MCF 10A (cell line): Measurements from ENCODE around the gene CRYBG1. TPM values are rescaled to one million over a fixed set of nuclear protein-coding genes. Genes with fewer than 3 reads are reported as not detected.

ENCODE experiments used
- BruUV-seq: library from RNA; stranded (reverse); fragments of 400-500 nt; replicated peaks from 2 replicates; lab custom pipeline; 2021; lab: Mats Ljungman, UMichigan
- CTCF ChIA-PET: fragments of 300-600 bp; sonication (Branson Sonifier 250); formaldehyde crosslinking; extraction: SDS; loops from one replicate; lab custom pipeline; 2021; ENCODE audit warnings: antibody characterized with exemption, inconsistent platforms; lab: Yijun Ruan, JAX
- POLR2A ChIA-PET: fragments of 300-600, 350-650 bp; sonication (Branson Sonifier 250); formaldehyde crosslinking; extraction: SDS; loops from one replicate; lab custom pipeline; 2020; ENCODE audit warnings: antibody characterized with exemption, inconsistent platforms; lab: Yijun Ruan, JAX
- DNase-seq: peaks from one replicate; pipeline ENCODE4 v3.0.0-alpha.2; 2018; ENCODE audit not compliant: unreplicated experiment
- H3K27ac Mint-ChIP-seq: one replicate; pipeline ENCODE4 v1.8.0; 2022; ENCODE audit warnings: mild to moderate bottlenecking, low read depth, mixed read lengths; ENCODE audit not compliant: unreplicated experiment
- H3K27me3 Mint-ChIP-seq: one replicate; pipeline ENCODE4 v1.8.0; 2022; ENCODE audit warnings: mixed read lengths; ENCODE audit not compliant: insufficient read depth, unreplicated experiment
- H3K36me3 Mint-ChIP-seq: one replicate; pipeline ENCODE4 v1.8.0; 2022; ENCODE audit warnings: mild to moderate bottlenecking, moderate library complexity, mixed read lengths; ENCODE audit not compliant: insufficient read depth, unreplicated experiment
- H3K4me1 Mint-ChIP-seq: one replicate; pipeline ENCODE4 v1.8.0; 2022; ENCODE audit warnings: mixed read lengths; ENCODE audit not compliant: insufficient read depth, unreplicated experiment
- H3K4me3 Mint-ChIP-seq: one replicate; pipeline ENCODE4 v1.8.0; 2022; ENCODE audit warnings: mild to moderate bottlenecking, moderate library complexity, mixed read lengths; ENCODE audit not compliant: unreplicated experiment
- H3K9me3 Mint-ChIP-seq: one replicate; pipeline ENCODE4 v1.8.0; 2022; ENCODE audit warnings: mixed read lengths; ENCODE audit not compliant: unreplicated experiment
- intact Hi-C: fragments of 100-400 bp; cut with micrococcal nuclease; formaldehyde crosslinking; loops from 2 replicates; pipeline ENCODE4 v1.14.1; 2022
- total RNA-seq: library from RNA; stranded (reverse); gene quantifications from 2 replicates; pipeline ENCODE4 v1.2.3, GENCODE V29; 2022
- TF ChIP-seq, protein P1 (sequence below): fragments of 200-600 bp; IDR thresholded peaks from one replicate; pipeline ENCODE4 v1.8.0; 2022; ENCODE audit warnings: antibody characterized with exemption, mild to moderate bottlenecking; ENCODE audit not compliant: unreplicated experiment

The CRYBG1 gene
- total RNA-seq, 1 experiment from 2014 or later = 45.3 TPM

DNA sequence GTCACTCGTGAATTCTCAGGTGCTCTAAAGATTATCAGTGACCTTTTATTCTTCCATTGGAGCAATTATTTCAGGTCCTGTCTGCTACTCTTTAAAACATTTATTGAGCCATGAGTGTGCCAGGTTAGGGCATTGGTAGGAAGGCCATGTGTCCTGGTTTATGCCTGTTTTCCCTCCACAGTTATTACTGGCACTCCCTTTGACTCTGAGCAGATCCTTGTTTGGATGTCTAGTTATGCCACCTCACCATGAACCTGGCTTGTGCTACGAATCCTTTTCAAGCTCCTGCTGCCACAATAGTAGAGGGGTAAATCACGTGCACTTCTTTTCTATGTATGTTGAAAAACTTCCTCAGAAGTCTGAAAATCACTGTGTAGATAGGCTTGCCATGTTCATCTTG is 27.4 kb downstream of the CRYBG1 start:
- Mint-ChIP-seq H3K9me3 (no peaks in the 10 kb centered on the region), H3K27me3 (no peaks in the 10 kb centered on the region), H3K36me3 (no peaks in the 10 kb centered on the region), H3K4me1 (peaks cover 10% of the 10 kb centered on the region), H3K4me3 (no peak overlapping the region), H3K27ac (no peak overlapping the region)
- TF ChIP-seq, protein P1, sequence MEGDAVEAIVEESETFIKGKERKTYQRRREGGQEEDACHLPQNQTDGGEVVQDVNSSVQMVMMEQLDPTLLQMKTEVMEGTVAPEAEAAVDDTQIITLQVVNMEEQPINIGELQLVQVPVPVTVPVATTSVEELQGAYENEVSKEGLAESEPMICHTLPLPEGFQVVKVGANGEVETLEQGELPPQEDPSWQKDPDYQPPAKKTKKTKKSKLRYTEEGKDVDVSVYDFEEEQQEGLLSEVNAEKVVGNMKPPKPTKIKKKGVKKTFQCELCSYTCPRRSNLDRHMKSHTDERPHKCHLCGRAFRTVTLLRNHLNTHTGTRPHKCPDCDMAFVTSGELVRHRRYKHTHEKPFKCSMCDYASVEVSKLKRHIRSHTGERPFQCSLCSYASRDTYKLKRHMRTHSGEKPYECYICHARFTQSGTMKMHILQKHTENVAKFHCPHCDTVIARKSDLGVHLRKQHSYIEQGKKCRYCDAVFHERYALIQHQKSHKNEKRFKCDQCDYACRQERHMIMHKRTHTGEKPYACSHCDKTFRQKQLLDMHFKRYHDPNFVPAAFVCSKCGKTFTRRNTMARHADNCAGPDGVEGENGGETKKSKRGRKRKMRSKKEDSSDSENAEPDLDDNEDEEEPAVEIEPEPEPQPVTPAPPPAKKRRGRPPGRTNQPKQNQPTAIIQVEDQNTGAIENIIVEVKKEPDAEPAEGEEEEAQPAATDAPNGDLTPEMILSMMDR = no peak
- no peak for DNase-seq
- no TSS peak for BruUV-seq
- ChIA-PET POLR2A (no interaction called here), CTCF (interaction anchor here (1.1 to 1.2 kb wide), 2 partner anchors 29 to 49 kb away, joined by 3 read pairs; no protein-coding TSS in a partner anchor)
- intact Hi-C loops = no loop called here

DNA sequence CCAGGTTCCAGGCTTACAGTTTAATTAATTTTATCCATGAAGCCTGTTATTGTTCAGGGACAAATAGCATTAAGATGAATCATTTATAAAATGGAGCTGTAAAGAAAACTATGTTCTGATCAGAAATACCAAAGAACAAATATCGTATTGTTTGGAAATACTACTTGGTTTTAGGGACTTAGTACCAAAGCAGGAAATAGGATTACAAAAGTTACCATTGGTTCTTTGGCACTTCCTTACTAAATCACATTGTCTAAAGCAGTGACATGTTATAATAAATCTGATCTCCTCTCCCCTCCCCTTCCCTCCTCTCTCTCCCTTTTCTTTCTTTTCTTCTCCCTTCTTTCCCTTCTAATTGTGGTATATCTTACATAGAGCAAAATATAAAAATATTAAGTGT is 29.6 kb downstream of the CRYBG1 start:
- intact Hi-C loops = no loop called here
- CTCF ChIA-PET = interaction anchor here (1.0 kb wide), 2 partner anchors 29 to 55 kb away, joined by 3 to 5 read pairs; no protein-coding TSS in a partner anchor
- no peak overlapping the region for H3K4me3 Mint-ChIP-seq
- TF ChIP-seq, protein P1 = no peak
- POLR2A ChIA-PET = no interaction called here
- no peaks in the 10 kb centered on the region for H3K9me3 Mint-ChIP-seq
- no peaks in the 10 kb centered on the region for H3K36me3 Mint-ChIP-seq
- H3K27me3 Mint-ChIP-seq = no peaks in the 10 kb centered on the region
- no peak for DNase-seq
- no TSS peak for BruUV-seq
- H3K4me1 Mint-ChIP-seq = peaks cover 10% of the 10 kb centered on the region
- no peak overlapping the region for H3K27ac Mint-ChIP-seq

DNA sequence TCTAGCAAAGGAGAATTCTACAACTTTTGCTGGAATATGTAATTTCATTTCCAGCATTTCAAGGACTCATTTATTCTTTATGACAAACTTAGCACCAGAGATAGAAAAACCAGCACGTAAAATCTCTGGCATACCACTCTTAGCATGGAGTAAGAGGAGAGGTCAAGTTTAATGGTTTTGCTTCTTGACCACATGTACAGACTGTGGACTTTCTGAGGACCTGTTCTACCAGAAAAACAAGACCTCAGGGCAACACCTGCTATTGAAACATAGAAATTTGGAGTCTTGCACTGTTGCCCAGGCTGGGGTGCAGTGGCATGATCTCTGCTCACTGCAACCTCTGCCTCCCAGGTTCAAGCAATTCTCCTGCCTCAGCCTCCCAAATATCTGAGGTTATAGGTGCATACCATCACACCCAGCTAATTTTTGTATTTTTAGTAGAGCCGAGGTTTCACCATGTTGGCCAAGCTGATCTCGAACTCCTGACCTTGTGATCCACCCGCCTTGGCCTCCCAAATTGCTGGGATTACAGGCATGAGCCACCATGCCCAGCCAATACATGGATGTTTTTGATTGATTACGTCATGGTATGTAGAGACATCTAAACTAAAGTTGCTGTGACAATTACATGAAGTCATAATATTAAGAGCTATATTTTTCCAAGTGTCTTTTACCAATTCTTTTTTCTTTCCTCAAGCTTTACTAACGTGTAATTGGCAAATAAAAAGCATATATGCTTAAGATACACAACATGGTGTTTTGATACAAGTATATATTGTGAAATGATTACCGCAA is 36.1 kb downstream of the CRYBG1 start:
- no peak for DNase-seq
- Mint-ChIP-seq H3K9me3 (no peaks in the 10 kb centered on the region), H3K27ac (no peak overlapping the region), H3K27me3 (no peaks in the 10 kb centered on the region), H3K4me3 (no peak overlapping the region), H3K36me3 (no peaks in the 10 kb centered on the region), H3K4me1 (no peaks in the 10 kb centered on the region)
- no TSS peak for BruUV-seq
- CTCF ChIA-PET = interaction anchor here (0.5 to 1.5 kb wide), 6 partner anchors 9 to 662 kb away, joined by 3 to 5 read pairs (median 3); partner anchors contain the start of gene CRYBG1
- TF ChIP-seq, protein P1 = no peak
- POLR2A ChIA-PET = interaction anchor here (0.6 kb wide), 1 partner anchor 506 kb away, joined by 3 read pairs; no protein-coding TSS in a partner anchor
- intact Hi-C loops = no loop called here

DNA sequence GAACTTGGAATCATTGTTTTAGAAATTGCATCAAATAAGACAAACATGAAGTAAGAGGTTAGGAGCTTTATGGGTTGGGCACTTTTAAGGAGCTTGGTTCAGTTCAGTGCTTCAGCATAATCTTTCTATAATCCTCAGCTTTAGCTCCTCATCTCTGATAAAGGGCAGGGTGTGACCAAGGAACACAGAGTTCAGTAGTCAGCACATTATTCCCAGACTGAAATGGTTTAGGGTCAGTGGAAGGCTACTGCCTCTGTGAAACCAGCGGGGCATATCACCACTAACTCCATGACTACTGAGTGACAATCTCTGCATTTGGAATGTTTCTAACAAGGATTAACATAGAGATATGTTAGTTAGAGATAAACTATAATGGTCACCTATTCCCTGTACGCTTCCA is 36.9 kb downstream of the CRYBG1 start:
- ChIA-PET CTCF (interaction anchor here (0.5 to 1.4 kb wide), 3 partner anchors 16 to 521 kb away, joined by 3 to 5 read pairs (median 4); partner anchors contain the start of gene CRYBG1), POLR2A (interaction anchor here (0.6 to 0.7 kb wide), 2 partner anchors 507 to 619 kb away, joined by 3 read pairs; no protein-coding TSS in a partner anchor)
- Mint-ChIP-seq H3K4me1 (no peaks in the 10 kb centered on the region), H3K27me3 (no peaks in the 10 kb centered on the region), H3K9me3 (no peaks in the 10 kb centered on the region), H3K4me3 (no peak overlapping the region), H3K36me3 (no peaks in the 10 kb centered on the region), H3K27ac (no peak overlapping the region)
- intact Hi-C loops = no loop called here
- BruUV-seq = no TSS peak
- TF ChIP-seq, protein P1 = no peak
- DNase-seq = no peak
